NCI-H2107 treated with DMSO at 0.1 percent for 48 hours (cell line): Measurements from ENCODE around the gene AKAP1.
A peak's percentile ranks its signal among the peaks of the same experiment; 100 is the strongest.

Source experiments
- DNase-seq: peaks from one replicate; lab custom pipeline; 2025; ENCODE audit not compliant: unreplicated experiment; lab: John Stamatoyannopoulos, UW

Gene AKAP1, protein sequence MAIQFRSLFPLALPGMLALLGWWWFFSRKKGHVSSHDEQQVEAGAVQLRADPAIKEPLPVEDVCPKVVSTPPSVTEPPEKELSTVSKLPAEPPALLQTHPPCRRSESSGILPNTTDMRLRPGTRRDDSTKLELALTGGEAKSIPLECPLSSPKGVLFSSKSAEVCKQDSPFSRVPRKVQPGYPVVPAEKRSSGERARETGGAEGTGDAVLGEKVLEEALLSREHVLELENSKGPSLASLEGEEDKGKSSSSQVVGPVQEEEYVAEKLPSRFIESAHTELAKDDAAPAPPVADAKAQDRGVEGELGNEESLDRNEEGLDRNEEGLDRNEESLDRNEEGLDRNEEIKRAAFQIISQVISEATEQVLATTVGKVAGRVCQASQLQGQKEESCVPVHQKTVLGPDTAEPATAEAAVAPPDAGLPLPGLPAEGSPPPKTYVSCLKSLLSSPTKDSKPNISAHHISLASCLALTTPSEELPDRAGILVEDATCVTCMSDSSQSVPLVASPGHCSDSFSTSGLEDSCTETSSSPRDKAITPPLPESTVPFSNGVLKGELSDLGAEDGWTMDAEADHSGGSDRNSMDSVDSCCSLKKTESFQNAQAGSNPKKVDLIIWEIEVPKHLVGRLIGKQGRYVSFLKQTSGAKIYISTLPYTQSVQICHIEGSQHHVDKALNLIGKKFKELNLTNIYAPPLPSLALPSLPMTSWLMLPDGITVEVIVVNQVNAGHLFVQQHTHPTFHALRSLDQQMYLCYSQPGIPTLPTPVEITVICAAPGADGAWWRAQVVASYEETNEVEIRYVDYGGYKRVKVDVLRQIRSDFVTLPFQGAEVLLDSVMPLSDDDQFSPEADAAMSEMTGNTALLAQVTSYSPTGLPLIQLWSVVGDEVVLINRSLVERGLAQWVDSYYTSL

DNA sequence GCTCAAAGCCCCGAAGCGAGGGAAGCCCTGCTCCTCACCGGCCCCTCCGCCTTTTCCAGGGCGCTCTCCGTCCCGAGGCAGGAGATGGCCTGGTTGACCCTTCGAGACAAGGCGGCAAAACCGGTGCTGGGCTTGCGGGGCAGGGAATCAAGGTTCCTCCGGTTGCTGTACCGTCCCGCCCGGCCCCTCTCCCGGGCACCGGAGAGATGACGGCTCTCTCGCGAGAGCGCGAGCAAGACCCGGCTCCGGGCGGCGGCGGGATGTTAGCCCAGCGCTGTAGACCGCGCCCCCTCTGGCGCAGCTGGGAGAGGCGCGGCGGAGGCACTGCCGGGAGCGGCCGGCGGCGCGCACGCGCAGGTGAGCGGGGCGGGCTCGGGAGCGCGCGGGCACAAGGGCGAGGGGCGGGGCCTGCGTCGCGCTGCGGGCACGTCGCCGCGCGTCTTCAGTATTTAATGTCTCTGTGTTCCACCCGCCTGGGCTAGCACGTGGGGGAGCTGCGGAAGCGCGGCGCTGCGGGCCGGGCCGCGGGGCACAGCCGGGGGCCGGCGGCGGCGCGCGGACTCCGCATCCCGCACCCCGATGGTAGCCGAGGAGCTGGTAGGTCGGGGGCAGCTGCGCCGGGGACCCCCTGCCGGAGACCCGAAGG lies at the start of gene AKAP1:
AKAP1 (plus strand) TSS at position 445 of the 646 bp plus-strand sequence. CDS start 20,219 bp downstream, outside the sequence.
- DNase-seq, result peak; percentile 71

DNA sequence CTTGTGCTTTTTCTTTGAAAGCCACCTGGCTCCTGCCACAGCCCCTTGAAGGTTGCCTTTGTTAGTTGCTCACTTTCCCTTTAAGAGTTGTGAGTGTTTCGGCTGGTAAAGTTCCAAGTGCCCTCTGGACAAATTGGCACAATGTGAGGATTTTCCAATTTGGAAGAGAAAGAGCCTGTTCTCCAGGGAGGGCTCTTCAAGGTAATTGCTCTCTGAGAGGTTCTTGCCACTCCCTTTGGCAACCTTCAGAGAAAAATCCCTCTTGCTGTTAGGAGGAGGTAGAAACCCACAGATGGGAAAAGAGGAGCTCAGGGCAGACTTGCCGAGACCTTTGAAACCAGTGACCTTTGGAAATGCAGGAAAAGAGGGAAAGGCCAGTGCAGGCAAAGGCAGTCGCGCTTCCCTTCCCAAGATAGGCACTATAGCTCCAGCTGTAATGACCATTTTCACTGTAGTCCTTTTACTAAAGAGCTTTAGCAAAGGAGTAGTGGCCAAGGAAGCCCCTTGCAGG lies 49.0 kb upstream of the AKAP1 start:
- DNase-seq, result peak; percentile 91

DNA sequence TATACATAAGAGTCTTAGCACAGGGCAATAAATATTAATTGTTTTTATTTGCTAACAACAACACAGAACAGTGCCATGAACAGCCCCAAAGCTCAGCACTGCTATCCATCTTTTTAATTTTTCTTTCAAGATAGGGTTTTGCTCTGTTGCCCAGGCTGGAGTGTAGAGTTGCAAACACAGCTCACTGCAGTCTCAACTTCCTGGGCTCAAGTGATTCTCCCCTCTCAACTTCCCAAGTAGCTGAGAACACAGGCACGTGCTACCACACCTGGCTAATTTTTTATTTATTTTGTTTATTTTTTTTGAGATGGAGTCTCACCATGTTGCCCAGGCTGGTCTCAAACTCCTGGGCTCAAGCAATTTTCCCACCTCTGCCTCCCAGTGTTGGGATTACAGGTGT lies 47.6 kb upstream of the AKAP1 start:
- DNase-seq, result no peak

DNA sequence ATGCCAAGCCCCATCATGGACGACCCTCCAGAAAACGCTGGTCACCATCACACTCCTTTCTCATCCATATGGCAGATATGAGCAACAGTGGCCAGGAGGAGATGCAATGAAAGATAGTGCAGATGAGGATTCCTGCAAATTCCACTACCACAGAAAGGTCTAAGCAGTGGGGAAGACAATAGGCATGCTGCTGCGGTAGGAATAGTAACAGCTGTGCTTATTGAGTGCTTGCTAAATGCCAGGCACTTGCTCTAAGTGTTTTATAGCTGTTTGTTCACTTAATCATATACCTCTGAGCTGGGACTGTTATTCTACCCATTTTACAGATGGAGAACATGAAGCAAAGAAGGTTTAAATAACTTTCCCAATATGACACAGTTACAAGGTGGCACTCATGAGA lies 46.6 kb upstream of the AKAP1 start:
- DNase-seq, result no peak

DNA sequence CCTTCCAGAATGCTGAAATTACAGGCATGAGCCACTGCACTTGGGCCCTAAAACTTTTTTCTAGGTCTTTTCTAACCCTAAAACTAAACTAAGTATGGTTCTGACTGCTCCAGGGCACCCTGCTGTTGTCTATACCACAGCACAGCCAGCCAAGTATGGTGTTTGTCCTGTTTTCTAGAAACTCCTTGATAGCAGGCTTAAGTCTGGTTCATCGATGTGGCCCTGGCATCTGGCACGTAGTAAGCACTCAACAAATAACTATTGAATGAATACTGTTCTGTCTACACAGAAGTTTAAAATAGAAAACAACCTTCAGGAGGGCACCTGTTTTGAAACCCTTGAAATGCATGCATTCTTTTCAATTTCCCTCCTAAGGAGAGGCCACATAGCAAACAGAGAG lies 44.5 kb upstream of the AKAP1 start:
- DNase-seq, result no peak

DNA sequence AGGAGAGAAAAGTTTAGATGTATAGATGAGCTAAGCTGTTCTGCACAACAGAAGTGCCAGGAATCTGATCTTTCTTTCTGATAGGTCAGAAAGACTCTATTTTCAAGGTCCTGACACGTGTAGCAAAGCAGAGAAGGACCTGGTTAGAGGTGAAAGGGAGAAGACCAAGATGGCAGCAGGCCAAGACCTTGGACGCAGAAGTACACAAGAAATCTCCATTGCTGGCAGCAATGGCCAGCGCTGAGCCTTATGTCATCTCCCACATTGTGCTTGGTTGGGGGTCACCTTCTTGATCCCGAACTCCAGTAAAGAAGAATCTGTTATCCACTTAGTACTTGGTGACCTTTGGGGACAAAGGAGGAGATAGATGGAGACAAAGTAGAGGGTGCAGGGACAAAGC lies 41.8 kb upstream of the AKAP1 start:
- DNase-seq, result no peak

DNA sequence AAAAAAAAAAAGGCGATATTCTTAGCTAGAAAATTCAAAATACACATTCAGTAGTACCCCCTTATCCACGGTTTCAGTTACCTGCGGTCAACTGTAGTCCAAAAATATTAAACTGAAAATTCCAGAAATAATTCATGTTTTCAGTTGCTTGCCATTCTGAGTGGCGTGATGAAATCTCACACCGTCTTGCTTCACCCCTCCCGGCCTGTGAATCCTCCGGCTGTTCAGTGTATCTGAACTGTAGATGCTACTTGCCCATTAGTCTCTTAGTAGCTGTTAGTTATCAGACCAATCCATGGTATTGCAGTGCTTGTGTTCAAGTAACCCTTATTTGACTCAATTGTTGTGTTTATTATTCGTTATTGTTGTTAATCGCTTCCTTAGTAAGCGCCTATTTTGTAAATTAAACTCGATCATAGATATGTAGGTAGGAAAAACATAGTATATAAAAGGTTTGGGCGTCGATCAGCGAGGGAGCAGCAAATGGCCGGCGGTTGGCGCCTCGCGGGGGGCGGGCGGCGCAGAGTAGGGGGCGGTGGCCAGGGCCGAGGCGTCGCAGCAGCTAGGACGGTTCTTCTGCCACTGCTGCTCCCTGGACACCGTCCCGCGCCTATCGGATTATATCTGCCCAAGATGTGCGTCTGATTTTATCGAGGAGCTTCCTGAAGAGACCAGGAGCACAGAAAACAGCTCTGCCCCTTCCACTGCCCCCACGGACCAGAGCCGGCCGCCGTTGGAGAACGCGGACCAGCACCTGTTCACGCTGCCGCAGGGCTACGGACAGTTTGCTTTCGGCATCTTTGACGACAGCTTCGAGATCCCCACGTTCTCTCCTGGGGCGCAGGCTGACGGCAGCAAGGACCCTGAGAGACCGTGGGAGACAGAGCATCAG lies 39.8 kb upstream of the AKAP1 start:
- no peak for DNase-seq

DNA sequence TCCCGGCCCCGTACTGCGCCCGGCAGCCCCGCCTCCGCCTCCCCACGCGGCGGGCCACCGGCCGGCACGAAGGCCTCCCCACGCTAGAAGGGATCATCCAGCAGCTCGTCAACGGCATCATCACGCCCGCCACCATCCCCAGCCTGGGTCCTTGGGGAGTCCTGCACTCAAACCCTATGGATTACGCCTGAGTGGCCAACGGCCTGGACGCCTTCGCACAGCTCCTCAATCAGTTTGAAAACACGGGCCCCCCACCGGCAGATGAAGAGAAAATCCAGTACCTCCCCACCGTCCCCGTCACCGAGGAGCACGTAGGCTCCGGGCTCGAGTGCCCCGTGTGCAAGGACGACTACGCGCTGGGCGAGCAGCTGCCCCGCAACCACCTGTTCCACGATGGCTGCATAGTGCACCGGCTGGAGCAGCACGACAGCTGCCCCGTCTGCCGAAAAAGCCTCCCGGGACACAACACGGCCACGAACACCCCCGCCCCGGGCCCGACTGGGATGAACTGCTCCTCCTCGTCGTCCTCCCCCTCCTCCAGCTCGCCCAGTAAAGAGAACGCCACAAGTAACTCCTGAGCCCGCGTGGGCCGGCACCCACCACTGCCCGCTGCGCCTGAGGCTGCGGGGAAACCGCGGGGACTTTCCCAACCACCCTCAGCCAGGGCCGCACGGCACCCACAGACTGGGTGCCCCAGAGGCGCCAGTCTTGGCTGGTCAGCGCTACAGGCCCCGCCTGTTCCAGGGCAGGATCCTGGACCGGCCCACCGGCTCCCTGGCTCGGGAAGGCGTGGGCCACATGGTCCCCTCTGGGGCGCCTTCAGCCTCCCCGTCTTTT lies 39.0 kb upstream of the AKAP1 start:
- no peak for DNase-seq

DNA sequence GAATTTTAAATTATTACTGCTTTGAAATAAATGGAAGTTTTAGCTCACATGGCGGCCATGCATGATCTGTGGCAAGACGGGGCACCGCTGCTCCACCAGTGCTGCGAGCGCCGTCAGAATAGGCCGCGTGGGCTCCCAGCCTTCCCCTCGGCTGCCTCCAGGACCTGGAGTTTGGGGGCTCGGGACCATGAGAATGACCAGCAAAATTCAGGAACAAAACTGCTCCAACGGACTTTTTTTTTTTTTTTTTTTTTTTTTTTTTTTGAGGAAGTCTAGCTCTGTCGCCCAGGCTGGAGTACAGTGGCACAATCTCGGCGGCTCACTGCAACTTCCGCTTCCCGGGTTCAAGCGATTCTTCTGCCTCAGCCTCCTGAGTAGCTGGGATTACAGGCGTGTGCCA lies 38.3 kb upstream of the AKAP1 start:
- no peak for DNase-seq

DNA sequence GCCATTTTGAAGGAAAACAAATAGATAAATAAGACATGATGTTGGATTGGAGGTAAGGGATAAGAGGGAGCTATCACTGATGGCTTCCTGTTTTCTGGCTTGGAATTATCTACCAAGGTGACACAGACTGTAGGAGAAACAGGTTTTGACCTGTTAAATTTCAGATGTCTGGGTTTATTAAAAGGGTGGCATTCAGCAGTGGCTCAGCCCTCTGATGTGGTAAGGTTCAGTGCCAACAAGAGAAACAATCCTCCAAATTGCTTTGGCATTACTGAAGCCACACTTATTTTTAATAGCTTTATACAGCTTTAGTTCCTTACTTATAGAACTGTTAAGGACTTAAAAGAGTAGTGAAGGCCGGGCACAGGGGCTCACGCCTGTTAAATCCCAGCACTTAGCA lies 37.0 kb upstream of the AKAP1 start:
- DNase-seq, result no peak

DNA sequence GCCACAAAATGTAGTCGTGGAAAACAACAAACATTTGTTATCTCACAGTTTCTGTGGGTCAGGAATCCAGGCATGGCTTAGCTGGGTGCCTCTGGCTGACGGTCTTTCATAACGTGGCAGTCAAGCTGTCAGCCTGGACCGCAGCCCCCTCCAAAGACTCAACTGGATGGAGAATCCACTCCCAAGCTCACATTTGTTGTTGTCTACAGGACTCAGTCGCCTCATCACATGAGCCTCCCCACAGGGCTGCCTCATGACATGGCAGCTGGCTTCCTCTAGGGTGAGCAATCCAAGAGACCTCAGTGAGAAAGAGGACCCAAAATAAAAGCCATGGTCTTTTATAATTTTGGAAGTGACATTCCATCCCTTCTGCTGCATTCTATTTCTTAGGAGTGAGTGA lies 34.7 kb upstream of the AKAP1 start:
- DNase-seq, result no peak

DNA sequence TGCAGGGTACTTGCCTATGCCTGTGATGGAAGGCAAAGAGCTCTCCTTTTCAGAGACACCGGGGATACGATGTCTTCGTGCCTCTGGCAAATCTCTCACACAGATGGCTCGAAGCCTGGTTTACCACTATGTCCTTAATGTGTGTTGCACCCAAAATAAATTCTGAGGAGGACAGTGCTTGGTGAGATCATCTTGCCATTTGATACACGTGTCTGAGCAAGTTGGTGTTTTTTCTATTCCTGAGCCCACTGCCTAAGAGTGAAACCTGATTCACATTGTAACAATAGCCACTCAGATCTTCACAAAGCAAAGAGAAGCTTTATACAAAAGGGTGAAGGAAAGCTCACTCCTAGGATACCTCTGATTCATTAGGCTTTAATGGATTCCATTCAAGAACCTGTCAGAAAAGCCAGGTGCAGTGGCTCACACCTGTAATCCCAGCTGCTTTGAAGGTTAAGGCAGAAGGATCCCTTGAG lies 33.1 kb upstream of the AKAP1 start:
- peak; percentile 98 for DNase-seq

DNA sequence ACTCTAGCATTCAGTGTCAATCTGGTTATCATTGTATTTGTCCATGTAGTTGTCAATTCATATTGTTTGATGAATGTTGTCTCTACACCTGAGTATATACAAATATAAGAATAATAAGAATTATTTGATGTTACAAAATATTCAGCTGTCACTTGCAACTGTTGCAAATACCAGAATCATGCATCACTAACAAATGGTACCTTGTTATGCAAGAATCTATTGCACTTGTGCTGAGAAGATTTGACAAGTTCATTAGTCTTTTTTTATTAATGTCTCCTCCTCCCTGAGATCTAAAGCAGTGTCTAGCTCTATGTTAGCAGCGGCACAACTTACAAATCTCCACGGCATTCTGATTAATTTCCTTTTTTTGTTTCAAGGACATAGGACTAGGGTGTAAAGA lies 22.2 kb upstream of the AKAP1 start:
- no peak for DNase-seq

DNA sequence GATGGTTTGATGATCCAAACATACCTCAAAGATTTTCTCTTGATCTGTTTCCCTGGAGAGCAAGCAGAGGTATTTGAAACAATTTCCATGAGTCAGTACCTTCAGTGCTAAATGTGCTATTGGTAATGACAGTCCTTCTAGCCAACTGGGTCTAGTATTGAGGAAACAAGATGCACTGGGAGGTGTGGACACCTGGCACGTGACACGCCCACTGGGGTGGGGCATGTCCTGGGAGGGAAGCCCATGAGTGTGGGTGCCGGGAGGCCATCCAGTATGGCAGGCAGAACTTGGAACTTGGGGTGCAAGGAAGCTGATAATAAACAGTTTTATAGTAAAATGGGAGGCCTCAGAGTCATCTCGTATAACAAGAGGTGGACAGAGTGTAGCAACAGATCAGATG lies 17.9 kb upstream of the AKAP1 start:
- no peak for DNase-seq

DNA sequence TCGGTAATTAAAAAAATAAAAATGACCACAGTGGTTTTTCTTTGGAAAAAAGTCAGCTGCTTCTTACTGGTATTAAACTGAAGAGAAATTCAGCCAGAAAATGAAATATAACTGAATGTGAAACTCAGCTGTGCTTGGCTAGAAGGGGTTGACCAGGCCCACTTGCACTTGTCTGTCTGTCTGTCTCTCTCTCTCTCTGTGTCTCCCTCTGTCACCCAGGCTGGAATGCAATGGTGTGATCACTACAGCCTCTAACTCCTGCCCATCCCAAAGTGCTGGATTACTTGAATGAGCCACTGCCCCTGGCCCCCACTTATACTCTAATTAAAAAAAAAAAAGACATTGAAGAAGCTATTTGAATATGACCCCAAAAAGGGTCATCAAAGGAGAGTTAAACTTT lies 17.3 kb upstream of the AKAP1 start:
- DNase-seq, result no peak

DNA sequence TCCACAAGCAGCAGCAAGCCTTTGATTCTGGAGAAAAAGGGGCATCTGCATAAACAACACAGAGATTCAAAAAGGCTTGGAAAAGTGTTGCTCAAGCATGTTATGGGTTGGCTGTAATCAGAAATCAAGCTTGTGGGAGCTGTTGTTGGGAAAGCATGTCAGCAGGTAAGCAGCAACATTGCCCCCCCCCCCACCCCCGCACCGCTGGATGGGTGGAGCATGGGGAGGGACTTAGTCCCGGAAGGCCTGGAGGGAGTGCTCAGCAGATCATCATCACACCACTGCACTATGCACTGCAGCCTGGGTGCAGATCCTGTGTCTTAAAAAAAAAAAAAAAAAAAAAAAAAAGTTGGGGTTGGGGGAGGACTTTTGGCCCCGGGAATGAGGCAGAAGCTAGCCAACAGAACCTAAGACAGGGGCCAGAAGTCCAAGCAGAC lies 16.8 kb upstream of the AKAP1 start:
- DNase-seq, result no peak

DNA sequence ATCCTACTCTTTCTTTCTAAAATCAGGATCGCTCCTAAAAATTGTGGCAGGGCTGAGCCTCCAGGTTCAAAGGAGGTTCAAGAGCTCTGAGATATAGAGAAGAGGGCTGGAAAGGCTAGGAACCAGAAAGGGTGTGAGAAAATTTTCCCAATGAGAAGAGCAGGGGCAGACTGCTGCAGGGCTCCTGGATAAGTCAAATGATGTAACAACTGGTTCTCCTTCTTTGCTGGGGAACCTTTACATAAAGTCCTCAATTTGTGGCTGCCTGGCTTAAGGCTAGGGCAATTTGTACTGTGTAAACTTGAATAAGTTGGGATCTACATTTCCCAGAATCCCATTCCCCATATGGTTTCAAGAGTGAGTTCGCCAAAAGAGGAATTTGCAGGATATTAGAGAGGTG lies 16.3 kb upstream of the AKAP1 start:
- no peak for DNase-seq

DNA sequence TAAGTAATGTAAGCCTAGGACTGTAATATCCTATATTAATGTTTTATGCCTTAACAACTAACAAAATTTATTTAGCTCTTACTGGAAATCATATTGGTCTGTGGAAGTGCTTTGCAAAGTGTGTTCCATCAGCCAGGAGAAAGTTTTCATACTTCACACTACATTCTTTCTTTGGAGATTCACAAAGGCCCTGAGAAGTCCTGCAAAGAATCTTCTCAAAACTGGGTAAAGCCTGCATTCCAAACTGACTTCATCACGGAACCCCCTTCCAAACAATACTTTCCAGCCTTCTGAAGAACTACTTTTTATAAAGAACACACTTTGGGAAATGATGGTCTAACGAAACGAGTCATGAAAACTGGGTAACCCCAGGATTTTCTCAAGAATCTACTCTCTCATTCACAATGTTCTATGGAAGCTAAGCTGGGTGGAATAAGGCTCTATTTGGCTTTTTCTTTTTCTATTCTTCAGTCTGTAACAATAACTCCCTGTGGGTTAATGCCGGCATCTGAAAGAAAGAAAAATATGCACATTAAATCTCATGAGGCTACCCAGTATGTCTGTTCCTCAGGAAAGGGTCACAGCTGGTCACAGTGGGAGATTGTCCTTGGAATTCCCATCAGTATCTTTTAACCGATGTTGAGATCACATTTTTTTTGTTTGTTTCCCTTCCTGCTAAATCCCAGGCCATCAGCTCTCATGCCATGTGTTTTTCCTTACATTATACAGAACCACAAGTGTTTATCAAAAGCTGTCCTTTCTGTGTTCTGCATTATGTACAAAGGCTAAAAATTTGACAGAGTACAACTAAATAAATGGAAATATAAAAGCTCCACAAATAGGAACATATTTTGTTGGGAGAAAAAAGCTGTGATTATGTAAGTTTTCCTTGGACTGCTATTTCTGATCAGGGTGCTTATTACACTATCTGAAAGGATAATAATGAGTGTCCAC lies 12.8 kb upstream of the AKAP1 start:
- no peak for DNase-seq
